Large intestine (tissue), 12 donors: Measurements from ENCODE around the gene GCK. TPM values are rescaled to one million over a fixed set of nuclear protein-coding genes. Genes with fewer than 3 reads are reported as not detected.

ENCODE experiments used
- DNase-seq, 2 donors: peaks; one replicate each; pipeline versions ENCODE4 v3.0.0 to v3.0.0-alpha.2; 2013
- H3K27ac ChIP-seq: one replicate; pipeline ENCODE4 v1.5.1; 2013; ENCODE audit warnings: low read length
- H3K27me3 ChIP-seq: 2 replicates; pipeline ENCODE4 v1.6.1; 2013; ENCODE audit warnings: low read length; ENCODE audit not compliant: control insufficient read depth, insufficient read depth
- H3K36me3 ChIP-seq: 2 replicates; pipeline ENCODE4 v1.6.1; 2013; ENCODE audit warnings: low read length; ENCODE audit not compliant: control insufficient read depth, insufficient read depth
- H3K4me1 ChIP-seq: one replicate; pipeline ENCODE4 v1.6.1; 2013; ENCODE audit warnings: low read length; ENCODE audit not compliant: control insufficient read depth, insufficient read depth
- H3K4me3 ChIP-seq: one replicate; pipeline ENCODE4 v1.5.1; 2013; ENCODE audit warnings: low read length
- H3K9me3 ChIP-seq: one replicate; pipeline ENCODE4 v1.6.1; 2013; ENCODE audit warnings: mild to moderate bottlenecking, low read depth, low read length, moderate library complexity; ENCODE audit not compliant: control insufficient read depth
- WGBS: methylation state at CpG from one replicate; pipeline ENCODE4 v1.1.5; 2013; ENCODE audit warnings: low lambda C conversion rate; ENCODE audit not compliant: insufficient coverage; 5-methylcytosine and 5-hydroxymethylcytosine counted together
- long read RNA-seq, 11 donors: transcript quantifications; one replicate each; lab custom pipeline, GENCODE V29; 2026
- polyA plus RNA-seq: library from polyadenylated mRNA; unstranded; fragments of 120-200 nt; gene quantifications from one replicate; pipeline ENCODE4 v1.2.1, GENCODE V29; 2013

Gene GCK
- polyA plus RNA-seq: 2.3 TPM
- long read RNA-seq, donor 1: 0 reads
- long read RNA-seq, donor 2, partial matches to known transcripts: 0 of 1 reads
- long read RNA-seq, donor 2, other reads (novel, unspliced or antisense): 0 of 1 reads
- long read RNA-seq, donor 3, partial matches to known transcripts: 0 of 1 reads
- long read RNA-seq, donor 3, other reads (novel, unspliced or antisense): 0 of 1 reads
- long read RNA-seq, donor 4: 0 reads
- long read RNA-seq, donor 5, partial matches to known transcripts: 0 of 1 reads
- long read RNA-seq, donor 5, other reads (novel, unspliced or antisense): 0 of 1 reads
- long read RNA-seq, donor 6, partial matches to known transcripts: 0 of 1 reads
- long read RNA-seq, donor 6, other reads (novel, unspliced or antisense): 0 of 1 reads
- long read RNA-seq, donor 7: 0 reads
- long read RNA-seq, donor 8, partial matches to known transcripts: 0 of 4 reads
- long read RNA-seq, donor 8, other reads (novel, unspliced or antisense): 0 of 4 reads
- long read RNA-seq, donor 9: 0 reads
- long read RNA-seq, donor 10: 0 reads
- long read RNA-seq, donor 11: 0 reads

- H3K4me1 ChIP-seq: no peaks in the 10 kb centered on the region
- no peak within 1 kb of the TSS for H3K4me3 ChIP-seq
- peaks cover 10% of the 10 kb centered on the region for H3K27me3 ChIP-seq
- no peak for DNase-seq
- WGBS: no CpG with 5 or more reads among the region's 11 CpGs
- no peak within 1 kb of the TSS for H3K27ac ChIP-seq
- H3K9me3 ChIP-seq: no peaks in the 10 kb centered on the region
- no peaks in the 10 kb centered on the region for H3K36me3 ChIP-seq
Measured at GRCh38 chr7:44189286-44189992, at the start of gene GCK. Gene GCK (minus strand): TSS chr7:44189439. CDS start chr7:44188953, 486 bp downstream.

- no CpG with 5 or more reads among the region's 17 CpGs for WGBS
- Histone ChIP-seq H3K4me3 (no peak overlapping the region), H3K36me3 (no peaks in the 10 kb centered on the region), H3K9me3 (no peaks in the 10 kb centered on the region), H3K27ac (no peak overlapping the region), H3K27me3 (no peaks in the 10 kb centered on the region), H3K4me1 (no peaks in the 10 kb centered on the region)
- no peak for DNase-seq
Measured at GRCh38 chr7:44238116-44238695, 49.0 kb upstream of the GCK start.

- no peaks in the 10 kb centered on the region for H3K27me3 ChIP-seq
- no peaks in the 10 kb centered on the region for H3K9me3 ChIP-seq
- H3K4me3 ChIP-seq: no peak overlapping the region
- no peak for DNase-seq
- H3K4me1 ChIP-seq: no peaks in the 10 kb centered on the region
- H3K36me3 ChIP-seq: no peaks in the 10 kb centered on the region
- H3K27ac ChIP-seq: no peak overlapping the region
- WGBS: no CpG with 5 or more reads among the region's 10 CpGs
Measured at GRCh38 chr7:44237696-44238095, 48.5 kb upstream of the GCK start.

GRCh38 chr7:44236333-44236728 is 47.1 kb upstream of the GCK start:
- H3K27me3 ChIP-seq: no peaks in the 10 kb centered on the region
- H3K9me3 ChIP-seq: no peaks in the 10 kb centered on the region
- H3K27ac ChIP-seq: no peak overlapping the region
- no peak for DNase-seq
- H3K4me3 ChIP-seq: no peak overlapping the region
- H3K36me3 ChIP-seq: no peaks in the 10 kb centered on the region
- WGBS: no CpG with 5 or more reads among the region's 4 CpGs
- H3K4me1 ChIP-seq: no peaks in the 10 kb centered on the region

- DNase-seq: no peak
- H3K36me3 ChIP-seq: no peaks in the 10 kb centered on the region
- WGBS: no CpG with 5 or more reads among the region's 22 CpGs
Measured at GRCh38 chr7:44235582-44236332, 46.5 kb upstream of the GCK start.

GRCh38 chr7:44235066-44235465 is 45.8 kb upstream of the GCK start:
- Histone ChIP-seq H3K27me3 (no peaks in the 10 kb centered on the region), H3K36me3 (no peaks in the 10 kb centered on the region), H3K4me1 (no peaks in the 10 kb centered on the region), H3K9me3 (no peaks in the 10 kb centered on the region), H3K27ac (no peak overlapping the region), H3K4me3 (no peak overlapping the region)
- DNase-seq: no peak
- WGBS: no CpG with 5 or more reads among the region's 8 CpGs

More at GRCh38 chr7:44235582-44236332, 46.5 kb upstream of the GCK start:
- H3K9me3 ChIP-seq: no peaks in the 10 kb centered on the region
- no peaks in the 10 kb centered on the region for H3K4me1 ChIP-seq
- no peak overlapping the region for H3K27ac ChIP-seq
- H3K27me3 ChIP-seq: no peaks in the 10 kb centered on the region
- H3K4me3 ChIP-seq: no peak overlapping the region

- no peak for DNase-seq
- 80% methylated on average over 1 of the region's 22 CpGs for WGBS
- no peak overlapping the region for H3K27ac ChIP-seq
- peaks cover 4% of the 10 kb centered on the region for H3K9me3 ChIP-seq
- no peaks in the 10 kb centered on the region for H3K36me3 ChIP-seq
- H3K4me3 ChIP-seq: no peak overlapping the region
- no peaks in the 10 kb centered on the region for H3K4me1 ChIP-seq
- no peaks in the 10 kb centered on the region for H3K27me3 ChIP-seq
Measured at GRCh38 chr7:44232901-44233715, 43.9 kb upstream of the GCK start.

- Histone ChIP-seq H3K36me3 (no peaks in the 10 kb centered on the region), H3K4me3 (no peak overlapping the region), H3K27me3 (no peaks in the 10 kb centered on the region), H3K9me3 (peaks cover 4% of the 10 kb centered on the region), H3K4me1 (no peaks in the 10 kb centered on the region), H3K27ac (no peak overlapping the region)
- WGBS: no CpG with 5 or more reads among the region's 13 CpGs
- no peak for DNase-seq
Measured at GRCh38 chr7:44232396-44232795, 43.2 kb upstream of the GCK start.

GRCh38 chr7:44231088-44231487 is 41.8 kb upstream of the GCK start:
- H3K9me3 ChIP-seq: peaks cover 4% of the 10 kb centered on the region
- no peaks in the 10 kb centered on the region for H3K4me1 ChIP-seq
- no peak overlapping the region for H3K27ac ChIP-seq
- no peaks in the 10 kb centered on the region for H3K36me3 ChIP-seq
- no peak for DNase-seq
- H3K27me3 ChIP-seq: peaks cover 4% of the 10 kb centered on the region
- no CpG with 5 or more reads among the region's 12 CpGs for WGBS
- no peak overlapping the region for H3K4me3 ChIP-seq
